Lung (tissue), 12 donors: ENCODE results near the gene IPO4. TPM values are rescaled to one million over a fixed set of nuclear protein-coding genes. Genes with fewer than 3 reads are reported as not detected.
A peak's percentile ranks its signal among the peaks of the same experiment; 100 is the strongest.

Source experiments
- ATAC-seq: fragments of 200-7000 bp; cut with Tn5 transposase; one replicate; pipeline ENCODE4 v1.9.1; 2020; ENCODE audit warnings: moderate number of reproducible peaks; ENCODE audit not compliant: insufficient read depth, low FRiP score
- DNase-seq, 3 donors: peaks; one replicate each; pipeline ENCODE4 v3.0.0-alpha.2; 2013 to 2017
- H3K27ac ChIP-seq, 2 donors: one replicate each; pipeline ENCODE4 v1.5.1; 2013; ENCODE audit warnings: mild to moderate bottlenecking in 2 of 2, moderate library complexity in 2 of 2, control low read depth in 1 of 2, inconsistent platforms in 1 of 2, low read depth in 1 of 2, low read length in 1 of 2
- H3K27me3 ChIP-seq, 3 donors: one replicate each; pipeline ENCODE4 v1.5.1; 2013; ENCODE audit warnings: low read length in 2 of 3; ENCODE audit not compliant: control insufficient read depth in 3 of 3, insufficient read depth in 3 of 3
- H3K36me3 ChIP-seq, 4 donors: one replicate each; pipeline ENCODE4 v1.5.1; 2013; ENCODE audit warnings: low read length in 4 of 4, mild to moderate bottlenecking in 1 of 4, moderate library complexity in 1 of 4; ENCODE audit not compliant: control insufficient read depth in 4 of 4, insufficient read depth in 4 of 4
- H3K4me1 ChIP-seq, 5 donors: one replicate each; pipeline ENCODE4 v1.5.1; 2013; ENCODE audit warnings: low read length in 5 of 5, mild to moderate bottlenecking in 2 of 5, moderate library complexity in 1 of 5; ENCODE audit not compliant: control insufficient read depth in 5 of 5, insufficient read depth in 5 of 5
- H3K4me3 ChIP-seq: one replicate; pipeline ENCODE4 v1.5.1; 2013; ENCODE audit warnings: mild to moderate bottlenecking, control low read depth, moderate library complexity
- H3K9ac ChIP-seq, 2 donors: one replicate each; pipeline ENCODE4 v1.5.1; 2013; ENCODE audit warnings: low read length in 2 of 2, control low read depth in 1 of 2; ENCODE audit not compliant: insufficient read depth in 1 of 2
- H3K9me3 ChIP-seq, 4 donors: one replicate each; pipeline ENCODE4 v1.5.1; 2013; ENCODE audit warnings: low read length in 3 of 4, mild to moderate bottlenecking in 1 of 4, moderate library complexity in 1 of 4; ENCODE audit not compliant: control insufficient read depth in 4 of 4, insufficient read depth in 3 of 4
- CTCF ChIP-seq: IDR thresholded peaks from 2 replicates; pipeline ENCODE4 v1.5.1; 2012; ENCODE audit warnings: mild to moderate bottlenecking; ENCODE audit errors: control extremely low read depth, extremely low read depth
- WGBS, 2 donors: extraction: QIAGEN DNeasy Blood & Tissue Kit; methylation state at CpG; one replicate each; pipeline ENCODE4 v1.1.7; 2013; 5-methylcytosine and 5-hydroxymethylcytosine counted together
- polyA plus RNA-seq, 2 donors: library from polyadenylated mRNA; stranded (reverse); fragments of 200-250 nt; gene quantifications; one replicate each; pipeline ENCODE4 v1.2.1, GENCODE V29; 2013
- total RNA-seq, 2 donors: library from RNA; depleted of rRNA in 1 of 2; stranded (reverse); fragments of >200 nt in 1 of 2; gene quantifications; one replicate each; pipeline ENCODE4 v1.2.1, GENCODE V29; 2014 to 2021
- donor health status: control.
- donor health status: control.
- donor health status: Bipolar disorder and iron deficiency.
- donor health status: healthy.
- donor health status: DM: yes; HTN: yes; CAD: no.

IPO4 gene
- total and polyA plus RNA-seq, 4 donors: 13.0 to 78.9 (median 28.4) TPM

- Histone ChIP-seq H3K27ac (peak within 1 kb of the TSS; percentile 98 to 99), H3K27me3 (no peaks in the 10 kb centered on the region), H3K4me1 (peaks cover 0 to 8% (median 4%) of the 10 kb centered on the region in 5 donors), H3K9me3 (no peaks in the 10 kb centered on the region), H3K4me3 (peak within 1 kb of the TSS; percentile 76), H3K36me3 (peaks cover 7 to 24% (median 21%) of the 10 kb centered on the region in 4 donors), H3K9ac (peak within 1 kb of the TSS; percentile 76 to 95)
- 1% methylated on average over 50 to 53 of the region's 53 CpGs for WGBS, 2 donors
- ATAC-seq (peak; percentile 89), DNase-seq (peak; percentile 98 to 99 (median 99))
- no peak for TF ChIP-seq CTCF
Measured at GRCh38 chr14:24212924-24213865, 24.6 kb upstream of the IPO4 start, which contains the start of gene CHMP4A. CHMP4A (minus strand) TSS chr14:24213488; CDS start chr14:24213439, 49 bp downstream.

- Histone ChIP-seq H3K27me3 (no peaks in the 10 kb centered on the region), H3K9me3 (no peaks in the 10 kb centered on the region), H3K36me3 (peaks cover 7 to 38% (median 36%) of the 10 kb centered on the region in 4 donors), H3K9ac (no peak overlapping the region), H3K27ac (no peak overlapping the region), H3K4me3 (no peak overlapping the region), H3K4me1 (peaks cover 0 to 8% (median 4%) of the 10 kb centered on the region in 5 donors)
- 94 to 97% methylated on average over 6 of the region's 6 CpGs for WGBS, 2 donors
- TF ChIP-seq CTCF: no peak
- ATAC-seq (no peak), DNase-seq (no peak)
Measured at GRCh38 chr14:24211311-24211710, 22.7 kb upstream of the IPO4 start.

- no peak overlapping the region for H3K4me3 ChIP-seq
- H3K27me3 ChIP-seq: no peaks in the 10 kb centered on the region
- H3K36me3 ChIP-seq: peaks cover 9 to 46% (median 44%) of the 10 kb centered on the region in 4 donors
- no peaks in the 10 kb centered on the region for H3K9me3 ChIP-seq
- peaks cover 0 to 3% (median 0%) of the 10 kb centered on the region in 5 donors for H3K4me1 ChIP-seq
- TF ChIP-seq CTCF: no peak
- no peak overlapping the region for H3K9ac ChIP-seq
- 99 to 100% methylated on average over 2 of the region's 2 CpGs for WGBS, 2 donors
- no peak for ATAC-seq
- no peak overlapping the region for H3K27ac ChIP-seq
- DNase-seq: no peak
Measured at GRCh38 chr14:24207625-24208024, 19.0 kb upstream of the IPO4 start.
